ENCODE data around the gene FTO.

The FTO gene

GRCh38 chr16:53803998-53804397, 100.0 kb downstream of the FTO start:
- Histone ChIP-seq H3K4me1 (ENCODE audit: low read depth, poor library complexity, severe bottlenecking) (peaks cover 6% of the 10 kb centered on the region), H4K20me1 (ENCODE audit: insufficient read depth) (no peaks in the 10 kb centered on the region), H3K79me2 (ENCODE audit: insufficient read depth, low read depth) (0 out of 2 replicates have a peak, but pooled peaks cover 5% of the 10 kb centered on the region), H3K27me3 (ENCODE audit: insufficient read depth, low read depth) (no peaks in the 10 kb centered on the region), H3K9ac (no peak overlapping the region), H3K36me3 (ENCODE audit: insufficient read depth) (no peaks in the 10 kb centered on the region), H3K27ac (no peak overlapping the region), H3K4me3 (IDR thresholded peaks at IDR 0.05; ENCODE audit: insufficient read depth, low read depth, low read length) (no peak overlapping the region), H3K4me2 (no peak overlapping the region), H2AFZ (ENCODE audit: low read depth) (no peak overlapping the region)
- TF ChIP-seq CTCF (conservative IDR thresholded peaks at IDR 0.05; ENCODE audit: low read depth, low read length), result no peak

GRCh38 chr16:53804467-53804866, 100.5 kb downstream of the FTO start:
- H4K20me1 ChIP-seq (ENCODE audit: insufficient read depth), result no peaks in the 10 kb centered on the region
- H2AFZ ChIP-seq (ENCODE audit: low read depth), result no peak overlapping the region
- H3K4me3 ChIP-seq (IDR thresholded peaks at IDR 0.05; ENCODE audit: insufficient read depth, low read depth, low read length), result no peak overlapping the region
- no peaks in the 10 kb centered on the region for H3K36me3 ChIP-seq (ENCODE audit: insufficient read depth)
- no peak overlapping the region for H3K4me2 ChIP-seq
- no peak overlapping the region for H3K27ac ChIP-seq
- peaks cover 6% of the 10 kb centered on the region for H3K4me1 ChIP-seq (ENCODE audit: low read depth, poor library complexity, severe bottlenecking)
- no peaks in the 10 kb centered on the region for H3K27me3 ChIP-seq (ENCODE audit: insufficient read depth, low read depth)
- 0 out of 2 replicates have a peak, but pooled peaks cover 5% of the 10 kb centered on the region for H3K79me2 ChIP-seq (ENCODE audit: insufficient read depth, low read depth)
- TF ChIP-seq CTCF (conservative IDR thresholded peaks at IDR 0.05; ENCODE audit: low read depth, low read length), result no peak
- H3K9ac ChIP-seq, result no peak overlapping the region

- no peak overlapping the region for H3K27ac ChIP-seq
- 0 out of 2 replicates have a peak, but pooled peaks cover 5% of the 10 kb centered on the region for H3K79me2 ChIP-seq (ENCODE audit: insufficient read depth, low read depth)
- H2AFZ ChIP-seq (ENCODE audit: low read depth), result no peak overlapping the region
- H3K4me3 ChIP-seq (IDR thresholded peaks at IDR 0.05; ENCODE audit: insufficient read depth, low read depth, low read length), result no peak overlapping the region
- no peaks in the 10 kb centered on the region for H3K36me3 ChIP-seq (ENCODE audit: insufficient read depth)
- no peak overlapping the region for H3K9ac ChIP-seq
- no peak for TF ChIP-seq CTCF (conservative IDR thresholded peaks at IDR 0.05; ENCODE audit: low read depth, low read length)
- H3K4me2 ChIP-seq, result no peak overlapping the region
- peaks cover 6% of the 10 kb centered on the region for H3K4me1 ChIP-seq (ENCODE audit: low read depth, poor library complexity, severe bottlenecking)
- H3K27me3 ChIP-seq (ENCODE audit: insufficient read depth, low read depth), result no peaks in the 10 kb centered on the region
- no peaks in the 10 kb centered on the region for H4K20me1 ChIP-seq (ENCODE audit: insufficient read depth)
Measured at GRCh38 chr16:53805113-53805512, 101.2 kb downstream of the FTO start.

- H3K4me2 ChIP-seq, result no peak overlapping the region
- no peak overlapping the region for H3K9ac ChIP-seq
- no peak overlapping the region for H2AFZ ChIP-seq (ENCODE audit: low read depth)
- no peaks in the 10 kb centered on the region for H3K27me3 ChIP-seq (ENCODE audit: insufficient read depth, low read depth)
- no peak overlapping the region for H3K27ac ChIP-seq
- TF ChIP-seq CTCF (conservative IDR thresholded peaks at IDR 0.05; ENCODE audit: low read depth, low read length), result no peak
- no peaks in the 10 kb centered on the region for H3K36me3 ChIP-seq (ENCODE audit: insufficient read depth)
- H3K4me3 ChIP-seq (IDR thresholded peaks at IDR 0.05; ENCODE audit: insufficient read depth, low read depth, low read length), result no peak overlapping the region
- H3K79me2 ChIP-seq (ENCODE audit: insufficient read depth, low read depth), result 0 out of 2 replicates have a peak, but pooled peaks cover 5% of the 10 kb centered on the region
- H4K20me1 ChIP-seq (ENCODE audit: insufficient read depth), result no peaks in the 10 kb centered on the region
- peaks cover 6% of the 10 kb centered on the region for H3K4me1 ChIP-seq (ENCODE audit: low read depth, poor library complexity, severe bottlenecking)
Measured at GRCh38 chr16:53805752-53806151, 101.8 kb downstream of the FTO start.
